Panc1 (cell line): ENCODE measurements around the gene DAB2IP.

ENCODE experiments used
- POLR2AphosphoS5 ChIP-seq: IDR thresholded peaks from 2 replicates; pipeline ENCODE4 v1.6.1; 2012; ENCODE audit warnings: mild to moderate bottlenecking, low read depth, low read length, moderate library complexity
- SIN3A ChIP-seq: IDR thresholded peaks from 2 replicates; pipeline ENCODE4 v1.6.1; 2012; ENCODE audit warnings: low read depth, mild to moderate bottlenecking, low read length, moderate library complexity, borderline replicate concordance; ENCODE audit not compliant: insufficient read depth
- TF ChIP-seq, protein P1 (sequence below): fragments of 450-650 bp; IDR thresholded peaks from 2 replicates; pipeline ENCODE4 v1.5.1; 2017; ENCODE audit warnings: mild to moderate bottlenecking
- TF ChIP-seq, protein P2 (sequence below), 2 experiments: IDR thresholded peaks; 2 replicates each; pipeline ENCODE4 v1.6.1; 2011 to 2012; ENCODE audit warnings: low read depth in 2 of 2, control low read depth in 1 of 2, low read length in 1 of 2, mild to moderate bottlenecking in 1 of 2, moderate library complexity in 1 of 2; ENCODE audit not compliant: insufficient read depth in 1 of 2

DNA sequence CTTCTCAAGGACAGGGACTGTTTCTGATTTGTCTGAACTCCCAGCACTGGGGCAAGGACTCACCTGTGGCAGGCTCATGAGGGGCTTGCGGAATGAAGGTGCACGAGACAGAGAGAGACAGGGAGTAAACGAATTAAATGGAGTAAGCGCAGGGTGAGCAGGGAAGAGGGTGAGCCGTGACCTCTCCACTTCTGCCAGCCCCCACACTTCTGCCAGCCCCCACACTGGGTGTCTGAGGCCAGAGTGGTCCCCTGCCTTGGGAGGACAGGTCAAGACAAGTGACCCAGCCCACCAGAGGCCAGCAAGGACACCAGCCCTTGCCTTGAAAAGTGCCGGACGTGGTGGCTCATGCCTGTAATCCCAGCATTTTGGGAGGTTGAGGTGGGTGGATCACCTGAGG, 37.2 kb downstream of the DAB2IP start:
- TF ChIP-seq POLR2AphosphoS5 = no peak
- TF ChIP-seq, protein P1, sequence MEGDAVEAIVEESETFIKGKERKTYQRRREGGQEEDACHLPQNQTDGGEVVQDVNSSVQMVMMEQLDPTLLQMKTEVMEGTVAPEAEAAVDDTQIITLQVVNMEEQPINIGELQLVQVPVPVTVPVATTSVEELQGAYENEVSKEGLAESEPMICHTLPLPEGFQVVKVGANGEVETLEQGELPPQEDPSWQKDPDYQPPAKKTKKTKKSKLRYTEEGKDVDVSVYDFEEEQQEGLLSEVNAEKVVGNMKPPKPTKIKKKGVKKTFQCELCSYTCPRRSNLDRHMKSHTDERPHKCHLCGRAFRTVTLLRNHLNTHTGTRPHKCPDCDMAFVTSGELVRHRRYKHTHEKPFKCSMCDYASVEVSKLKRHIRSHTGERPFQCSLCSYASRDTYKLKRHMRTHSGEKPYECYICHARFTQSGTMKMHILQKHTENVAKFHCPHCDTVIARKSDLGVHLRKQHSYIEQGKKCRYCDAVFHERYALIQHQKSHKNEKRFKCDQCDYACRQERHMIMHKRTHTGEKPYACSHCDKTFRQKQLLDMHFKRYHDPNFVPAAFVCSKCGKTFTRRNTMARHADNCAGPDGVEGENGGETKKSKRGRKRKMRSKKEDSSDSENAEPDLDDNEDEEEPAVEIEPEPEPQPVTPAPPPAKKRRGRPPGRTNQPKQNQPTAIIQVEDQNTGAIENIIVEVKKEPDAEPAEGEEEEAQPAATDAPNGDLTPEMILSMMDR = no peak
- TF ChIP-seq SIN3A = no peak
- TF ChIP-seq, protein P2, sequence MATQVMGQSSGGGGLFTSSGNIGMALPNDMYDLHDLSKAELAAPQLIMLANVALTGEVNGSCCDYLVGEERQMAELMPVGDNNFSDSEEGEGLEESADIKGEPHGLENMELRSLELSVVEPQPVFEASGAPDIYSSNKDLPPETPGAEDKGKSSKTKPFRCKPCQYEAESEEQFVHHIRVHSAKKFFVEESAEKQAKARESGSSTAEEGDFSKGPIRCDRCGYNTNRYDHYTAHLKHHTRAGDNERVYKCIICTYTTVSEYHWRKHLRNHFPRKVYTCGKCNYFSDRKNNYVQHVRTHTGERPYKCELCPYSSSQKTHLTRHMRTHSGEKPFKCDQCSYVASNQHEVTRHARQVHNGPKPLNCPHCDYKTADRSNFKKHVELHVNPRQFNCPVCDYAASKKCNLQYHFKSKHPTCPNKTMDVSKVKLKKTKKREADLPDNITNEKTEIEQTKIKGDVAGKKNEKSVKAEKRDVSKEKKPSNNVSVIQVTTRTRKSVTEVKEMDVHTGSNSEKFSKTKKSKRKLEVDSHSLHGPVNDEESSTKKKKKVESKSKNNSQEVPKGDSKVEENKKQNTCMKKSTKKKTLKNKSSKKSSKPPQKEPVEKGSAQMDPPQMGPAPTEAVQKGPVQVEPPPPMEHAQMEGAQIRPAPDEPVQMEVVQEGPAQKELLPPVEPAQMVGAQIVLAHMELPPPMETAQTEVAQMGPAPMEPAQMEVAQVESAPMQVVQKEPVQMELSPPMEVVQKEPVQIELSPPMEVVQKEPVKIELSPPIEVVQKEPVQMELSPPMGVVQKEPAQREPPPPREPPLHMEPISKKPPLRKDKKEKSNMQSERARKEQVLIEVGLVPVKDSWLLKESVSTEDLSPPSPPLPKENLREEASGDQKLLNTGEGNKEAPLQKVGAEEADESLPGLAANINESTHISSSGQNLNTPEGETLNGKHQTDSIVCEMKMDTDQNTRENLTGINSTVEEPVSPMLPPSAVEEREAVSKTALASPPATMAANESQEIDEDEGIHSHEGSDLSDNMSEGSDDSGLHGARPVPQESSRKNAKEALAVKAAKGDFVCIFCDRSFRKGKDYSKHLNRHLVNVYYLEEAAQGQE (IDR thresholded peaks at IDR 0.05; ENCODE audit: insufficient read depth in 1 of 2, low read depth in 2 of 2, low read length in 1 of 2) = no peak
